Measurements from ENCODE around the gene CTNNA2.

DNA sequence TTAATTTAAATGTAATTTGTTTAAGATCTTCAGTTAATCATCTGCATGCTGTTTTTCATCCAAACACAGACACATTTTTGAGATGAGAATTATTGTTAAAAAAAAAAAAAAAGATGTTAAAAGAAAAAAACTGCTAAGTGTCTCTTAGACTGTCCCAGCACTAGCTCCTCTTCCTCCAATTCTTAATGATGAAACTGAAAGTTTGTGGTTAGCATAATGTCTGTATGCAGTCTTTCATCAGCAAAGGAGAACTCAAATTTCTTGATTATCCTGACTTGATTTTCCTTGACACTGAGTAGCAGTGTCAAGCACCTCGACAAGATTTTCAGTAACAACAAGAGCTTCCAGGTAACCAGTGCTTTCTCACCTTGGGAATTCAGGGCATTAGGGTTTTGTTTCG, 517.3 kb downstream of the CTNNA2 start:
- TF ChIP-seq, protein P1, sequence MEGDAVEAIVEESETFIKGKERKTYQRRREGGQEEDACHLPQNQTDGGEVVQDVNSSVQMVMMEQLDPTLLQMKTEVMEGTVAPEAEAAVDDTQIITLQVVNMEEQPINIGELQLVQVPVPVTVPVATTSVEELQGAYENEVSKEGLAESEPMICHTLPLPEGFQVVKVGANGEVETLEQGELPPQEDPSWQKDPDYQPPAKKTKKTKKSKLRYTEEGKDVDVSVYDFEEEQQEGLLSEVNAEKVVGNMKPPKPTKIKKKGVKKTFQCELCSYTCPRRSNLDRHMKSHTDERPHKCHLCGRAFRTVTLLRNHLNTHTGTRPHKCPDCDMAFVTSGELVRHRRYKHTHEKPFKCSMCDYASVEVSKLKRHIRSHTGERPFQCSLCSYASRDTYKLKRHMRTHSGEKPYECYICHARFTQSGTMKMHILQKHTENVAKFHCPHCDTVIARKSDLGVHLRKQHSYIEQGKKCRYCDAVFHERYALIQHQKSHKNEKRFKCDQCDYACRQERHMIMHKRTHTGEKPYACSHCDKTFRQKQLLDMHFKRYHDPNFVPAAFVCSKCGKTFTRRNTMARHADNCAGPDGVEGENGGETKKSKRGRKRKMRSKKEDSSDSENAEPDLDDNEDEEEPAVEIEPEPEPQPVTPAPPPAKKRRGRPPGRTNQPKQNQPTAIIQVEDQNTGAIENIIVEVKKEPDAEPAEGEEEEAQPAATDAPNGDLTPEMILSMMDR (IDR thresholded peaks at IDR 0.05) = no peak
- no peak for TF ChIP-seq ZFX (IDR thresholded peaks at IDR 0.05; ENCODE audit: borderline replicate concordance)

Measured in 22Rv1 (cell line).